SU-DHL-6 (cell line): ENCODE results near the gene ELAPOR2.

Experiments used
- CTCF ChIP-seq: fragments of 200-600 bp; sonication (generic); IDR thresholded peaks from one replicate; pipeline ENCODE4 v1.5.1; 2017; ENCODE audit warnings: antibody characterized with exemption, mild to moderate bottlenecking, low read length, moderate library complexity; ENCODE audit not compliant: insufficient read depth, poor library complexity, severe bottlenecking
- EZH2phosphoT487 ChIP-seq: fragments of 200-600 bp; sonication (generic), shearing (Covaris generic); conservative IDR thresholded peaks from 2 replicates; pipeline ENCODE4 v1.6.1; 2018; ENCODE audit warnings: mild to moderate bottlenecking, antibody characterized with exemption, low read length, moderate library complexity, mixed read lengths

GRCh38 chr7:87058744-87059524 lies 520 bp downstream of the ELAPOR2 start:
- TF ChIP-seq CTCF (no peak), EZH2phosphoT487 (no peak)
